ENCODE data around the gene MTHFSD. TPM values are rescaled to one million over a fixed set of nuclear protein-coding genes. Genes with fewer than 3 reads are reported as not detected.

The MTHFSD gene
- total and polyA plus RNA-seq, 4 donors, result 9.4 to 28.5 (median 16.6) TPM

GRCh38 chr16:86508947-86509758, 45.9 kb downstream of the MTHFSD start:
- Histone ChIP-seq H3K9ac (ENCODE audit: insufficient read depth in 1 of 2, low read length in 2 of 2) (peak overlapping the region in 1 of 2 donors; percentile 75), H3K27me3 (ENCODE audit: control insufficient read depth in 3 of 3, insufficient read depth in 3 of 3, low read length in 2 of 3) (peaks cover 10 to 56% (median 10%) of the 10 kb centered on the region in 3 donors), H3K27ac (ENCODE audit: low read depth in 1 of 2, low read length in 1 of 2) (peak overlapping the region in 1 of 2 donors; percentile 89), H3K36me3 (ENCODE audit: control insufficient read depth in 4 of 4, insufficient read depth in 4 of 4, low read length in 4 of 4) (peaks cover 0 to 30% (median 0%) of the 10 kb centered on the region in 4 donors), H3K4me3 (peak overlapping the region; percentile 55), H3K9me3 (ENCODE audit: control insufficient read depth in 4 of 4, insufficient read depth in 3 of 4, low read length in 3 of 4) (peaks cover 0 to 2% (median 0%) of the 10 kb centered on the region in 4 donors), H3K4me1 (ENCODE audit: control insufficient read depth in 5 of 5, insufficient read depth in 5 of 5, low read length in 5 of 5) (peaks cover 0 to 34% (median 11%) of the 10 kb centered on the region in 5 donors)
- DNase-seq (peak; percentile 86 to 87 (median 87)), ATAC-seq (ENCODE audit: insufficient read depth, low FRiP score) (peak; percentile 48)
- TF ChIP-seq, protein P1, sequence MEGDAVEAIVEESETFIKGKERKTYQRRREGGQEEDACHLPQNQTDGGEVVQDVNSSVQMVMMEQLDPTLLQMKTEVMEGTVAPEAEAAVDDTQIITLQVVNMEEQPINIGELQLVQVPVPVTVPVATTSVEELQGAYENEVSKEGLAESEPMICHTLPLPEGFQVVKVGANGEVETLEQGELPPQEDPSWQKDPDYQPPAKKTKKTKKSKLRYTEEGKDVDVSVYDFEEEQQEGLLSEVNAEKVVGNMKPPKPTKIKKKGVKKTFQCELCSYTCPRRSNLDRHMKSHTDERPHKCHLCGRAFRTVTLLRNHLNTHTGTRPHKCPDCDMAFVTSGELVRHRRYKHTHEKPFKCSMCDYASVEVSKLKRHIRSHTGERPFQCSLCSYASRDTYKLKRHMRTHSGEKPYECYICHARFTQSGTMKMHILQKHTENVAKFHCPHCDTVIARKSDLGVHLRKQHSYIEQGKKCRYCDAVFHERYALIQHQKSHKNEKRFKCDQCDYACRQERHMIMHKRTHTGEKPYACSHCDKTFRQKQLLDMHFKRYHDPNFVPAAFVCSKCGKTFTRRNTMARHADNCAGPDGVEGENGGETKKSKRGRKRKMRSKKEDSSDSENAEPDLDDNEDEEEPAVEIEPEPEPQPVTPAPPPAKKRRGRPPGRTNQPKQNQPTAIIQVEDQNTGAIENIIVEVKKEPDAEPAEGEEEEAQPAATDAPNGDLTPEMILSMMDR (IDR thresholded peaks at IDR 0.05; ENCODE audit: control extremely low read depth, extremely low read depth), result no peak
- WGBS, 2 donors, result 0 to 1% methylated on average over 76 to 79 of the region's 79 CpGs

DNA sequence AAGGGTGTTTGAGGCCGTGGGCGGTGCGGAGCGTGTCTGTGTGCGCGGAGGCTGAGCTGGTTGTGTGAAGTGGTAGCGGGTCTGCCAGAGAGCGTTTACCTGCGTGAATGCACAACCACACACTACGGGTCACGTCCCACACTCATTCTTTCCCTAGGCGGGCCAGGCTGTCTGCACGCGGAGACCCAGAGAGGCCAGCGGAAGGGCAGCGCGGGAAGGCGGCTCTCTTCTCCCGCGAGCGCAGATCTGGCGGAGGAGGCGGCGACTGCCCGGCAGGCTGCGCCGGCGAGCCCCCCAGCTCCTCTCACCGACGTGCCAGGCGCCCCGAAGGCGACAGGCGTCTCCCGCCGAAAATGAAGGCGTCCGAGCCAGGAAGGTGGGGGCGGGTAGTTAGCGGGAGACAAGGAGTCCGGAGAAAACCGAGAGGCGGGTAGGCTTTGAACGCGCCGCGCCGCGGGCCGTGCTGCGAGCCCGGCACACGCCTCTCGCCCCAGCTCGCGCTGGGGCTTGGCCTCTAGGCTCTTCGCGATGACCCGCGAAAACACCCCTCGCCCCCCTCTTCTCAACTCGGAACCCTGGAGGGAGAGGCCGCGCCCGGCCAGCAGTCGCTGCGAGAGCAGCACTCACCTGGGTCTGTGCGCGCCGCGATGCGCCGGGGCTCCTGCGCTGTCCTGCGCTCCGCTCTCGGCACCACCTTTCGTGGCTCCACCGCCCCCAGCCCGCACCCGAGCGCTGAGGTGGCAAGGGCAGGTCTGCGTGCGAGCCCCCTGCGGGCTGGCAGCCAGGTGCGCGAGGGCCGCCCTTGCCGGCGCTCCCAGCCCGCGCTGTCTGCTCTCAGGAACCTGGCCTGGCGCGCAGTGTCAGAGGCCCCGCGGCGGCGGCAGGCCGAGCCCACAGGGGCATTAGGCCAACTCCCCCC, 46.7 kb downstream of the MTHFSD start:
- H3K4me3 ChIP-seq, result peak overlapping the region; percentile 72
- H3K4me1 ChIP-seq (ENCODE audit: control insufficient read depth in 5 of 5, insufficient read depth in 5 of 5, low read length in 5 of 5), result peaks cover 0 to 37% (median 11%) of the 10 kb centered on the region in 5 donors
- peaks cover 0 to 2% (median 0%) of the 10 kb centered on the region in 4 donors for H3K9me3 ChIP-seq (ENCODE audit: control insufficient read depth in 4 of 4, insufficient read depth in 3 of 4, low read length in 3 of 4)
- H3K36me3 ChIP-seq (ENCODE audit: control insufficient read depth in 4 of 4, insufficient read depth in 4 of 4, low read length in 4 of 4), result peaks cover 0 to 25% (median 0%) of the 10 kb centered on the region in 4 donors
- DNase-seq (peak; percentile 61 to 69 (median 65)), ATAC-seq (ENCODE audit: insufficient read depth, low FRiP score) (no peak)
- peaks cover 7 to 56% (median 10%) of the 10 kb centered on the region in 3 donors for H3K27me3 ChIP-seq (ENCODE audit: control insufficient read depth in 3 of 3, insufficient read depth in 3 of 3, low read length in 2 of 3)
- whole genome bisulfite sequencing, 2 donors, result 3% methylated on average over 82 to 99 of the region's 99 CpGs
- TF ChIP-seq, protein P1 (IDR thresholded peaks at IDR 0.05; ENCODE audit: control extremely low read depth, extremely low read depth), result no peak
- H3K27ac ChIP-seq (ENCODE audit: low read depth in 1 of 2, low read length in 1 of 2), result peak overlapping the region in 1 of 2 donors; percentile 81
- no peak overlapping the region for H3K9ac ChIP-seq (ENCODE audit: insufficient read depth in 1 of 2, low read length in 2 of 2)

GRCh38 chr16:86507173-86508027, 47.6 kb downstream of the MTHFSD start:
- ATAC-seq (ENCODE audit: insufficient read depth, low FRiP score) (no peak), DNase-seq (peak in 2 of 3 donors; percentile 19 to 41)
- H3K4me1 ChIP-seq (ENCODE audit: control insufficient read depth in 5 of 5, insufficient read depth in 5 of 5, low read length in 5 of 5), result peaks cover 0 to 37% (median 11%) of the 10 kb centered on the region in 5 donors
- H3K4me3 ChIP-seq, result peak overlapping the region; percentile 72
- H3K27me3 ChIP-seq (ENCODE audit: control insufficient read depth in 3 of 3, insufficient read depth in 3 of 3, low read length in 2 of 3), result peaks cover 10 to 59% (median 12%) of the 10 kb centered on the region in 3 donors
- H3K36me3 ChIP-seq (ENCODE audit: control insufficient read depth in 4 of 4, insufficient read depth in 4 of 4, low read length in 4 of 4), result peaks cover 0 to 17% (median 0%) of the 10 kb centered on the region in 4 donors
- WGBS, 2 donors, result 14 to 26% methylated on average over 37 of the region's 37 CpGs
- H3K9ac ChIP-seq (ENCODE audit: insufficient read depth in 1 of 2, low read length in 2 of 2), result peak overlapping the region in 1 of 2 donors; percentile 59
- TF ChIP-seq, protein P1 (IDR thresholded peaks at IDR 0.05; ENCODE audit: control extremely low read depth, extremely low read depth), result no peak
- H3K9me3 ChIP-seq (ENCODE audit: control insufficient read depth in 4 of 4, insufficient read depth in 3 of 4, low read length in 3 of 4), result peaks cover 0 to 2% (median 0%) of the 10 kb centered on the region in 4 donors
- peak overlapping the region in 1 of 2 donors; percentile 81 for H3K27ac ChIP-seq (ENCODE audit: low read depth in 1 of 2, low read length in 1 of 2)
